HG03378 (cell line): Measurements from ENCODE around the gene CERS4.
"Not testable (repeated sequence)": the region's sequence is repeated elsewhere in the genome, so short reads cannot be mapped to it uniquely, and the experiment has no call there.

Experiments
- ATAC-seq: cut with Tn5 transposase; IDR thresholded peaks from one replicate; pipeline ENCODE4 v1.9.1; 2021; ENCODE audit warnings: mild to moderate bottlenecking, moderate library complexity; ENCODE audit not compliant: unreplicated experiment

The CERS4 gene

GRCh38 chr19:8261347-8261746, 52.2 kb downstream of the CERS4 start:
- no peak for ATAC-seq

- no peak for ATAC-seq
These were observed 52.7 kb downstream of the CERS4 start for GRCh38 chr19:8261881-8262280.

GRCh38 chr19:8262431-8262830, 53.3 kb downstream of the CERS4 start:
- no peak for ATAC-seq

GRCh38 chr19:8264248-8264647, 55.1 kb downstream of the CERS4 start:
- ATAC-seq, result not testable (repeated sequence)

GRCh38 chr19:8265872-8266271, 56.7 kb downstream of the CERS4 start:
- no peak for ATAC-seq

- ATAC-seq, result no peak
These were observed 60.6 kb downstream of the CERS4 start for GRCh38 chr19:8269724-8270123.

GRCh38 chr19:8276508-8276907, 67.3 kb downstream of the CERS4 start:
- ATAC-seq, result not testable (repeated sequence)

GRCh38 chr19:8291337-8291736, 82.2 kb downstream of the CERS4 start:
- ATAC-seq, result not testable (repeated sequence)

GRCh38 chr19:8302357-8302691, 93.2 kb downstream of the CERS4 start:
- ATAC-seq, result no peak

GRCh38 chr19:8302734-8303133, 93.6 kb downstream of the CERS4 start:
- no peak for ATAC-seq

GRCh38 chr19:8304841-8305621, 95.9 kb downstream of the CERS4 start:
- no peak for ATAC-seq

- no peak for ATAC-seq
These were observed 96.6 kb downstream of the CERS4 start for GRCh38 chr19:8305798-8306197.

- no peak for ATAC-seq
These were observed 97.3 kb downstream of the CERS4 start for GRCh38 chr19:8306235-8307054.

GRCh38 chr19:8307400-8307964, 98.3 kb downstream of the CERS4 start:
- ATAC-seq, result no peak

- ATAC-seq, result peak; percentile 53
These were observed 99.0 kb downstream of the CERS4 start, which contains the start of gene CD320 for GRCh38 chr19:8307965-8308866. Gene CD320, minus strand, starts transcription at chr19:8308358. Its CDS starts 68 bp downstream, at chr19:8308290.

GRCh38 chr19:8308891-8309291, 99.7 kb downstream of the CERS4 start:
- no peak for ATAC-seq

- ATAC-seq, result no peak
These were observed 101.3 kb downstream of the CERS4 start for GRCh38 chr19:8310342-8311055.

GRCh38 chr19:8311461-8312260, 102.5 kb downstream of the CERS4 start:
- no peak for ATAC-seq
